Dermis microvascular lymphatic vessel endothelial cell (primary cell): Measurements from ENCODE around the gene RHOC. TPM values are rescaled to one million over a fixed set of nuclear protein-coding genes. Genes with fewer than 3 reads are reported as not detected.

ENCODE experiments used
- DNase-seq, 2 donors: peaks; one replicate each; pipeline versions ENCODE4 v3.0.0 to v3.0.0-alpha.2; 2010; ENCODE audit warnings: low read depth in 2 of 2
- total RNA-seq: library from RNA; depleted of rRNA; stranded (reverse); fragments of >200 nt; gene quantifications from 2 replicates; pipeline ENCODE4 v1.2.1, GENCODE V29; 2014

Gene RHOC
- total RNA-seq, 1 donor from 2014 or later, result 559 TPM

DNA sequence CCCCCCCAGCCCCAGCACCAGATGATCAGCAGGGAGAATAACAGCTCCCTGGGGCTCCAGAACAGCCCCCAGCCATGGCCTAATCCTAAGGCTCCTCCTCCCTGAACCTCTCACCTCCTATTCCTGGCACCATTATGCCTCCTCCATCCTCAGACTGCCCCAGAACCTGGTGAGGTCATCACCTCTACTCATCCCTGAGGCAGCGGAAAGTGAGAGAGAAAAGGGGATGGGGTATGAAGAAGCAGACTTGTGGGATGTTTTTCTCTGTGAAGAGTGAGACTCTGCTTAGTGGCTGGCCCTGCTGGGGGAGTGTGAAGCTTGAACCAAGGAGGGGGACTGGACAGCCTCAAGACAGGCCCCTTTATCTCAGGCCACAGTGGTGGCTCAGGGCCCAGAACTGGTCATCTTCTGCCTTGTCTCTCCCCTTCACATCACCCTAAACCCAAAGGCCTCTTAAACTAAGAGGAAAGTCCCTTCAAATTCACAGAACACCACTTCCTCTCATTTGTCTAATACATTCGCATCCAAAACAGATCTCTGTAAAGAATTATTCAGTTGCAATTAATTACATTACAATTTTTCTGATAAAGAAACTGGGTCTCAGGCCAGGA, 10.4 kb upstream of the RHOC start:
- DNase-seq, result no peak

DNA sequence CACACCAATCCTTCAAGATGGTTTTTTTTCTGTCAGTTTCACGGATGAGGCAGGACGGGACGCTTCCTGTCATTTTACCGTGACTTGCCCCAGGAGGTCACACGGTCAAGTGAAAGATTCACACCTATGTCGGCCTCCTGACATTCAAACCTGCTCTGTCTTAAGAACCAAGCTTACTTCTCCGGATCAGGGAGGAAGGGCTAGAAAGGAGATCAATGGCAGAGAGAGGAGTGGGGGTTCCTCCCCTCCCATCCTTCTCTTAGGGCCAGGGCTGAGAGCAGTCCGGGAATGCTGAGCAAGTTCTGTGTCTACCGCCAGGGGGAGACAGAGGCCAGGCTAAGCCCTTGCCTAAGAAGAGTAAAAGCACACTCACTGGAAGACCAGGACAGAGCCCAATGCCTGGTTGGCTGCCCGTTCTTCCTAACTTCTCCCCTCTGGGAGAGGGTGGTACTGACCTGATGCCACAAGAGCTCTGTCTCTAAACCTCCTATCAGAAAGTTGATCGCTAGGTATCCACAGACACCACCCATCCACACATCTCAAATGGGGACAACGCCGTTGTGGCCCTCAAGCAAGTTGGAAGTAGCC, 9.3 kb upstream of the RHOC start:
- DNase-seq, result peak; percentile 84 to 93

DNA sequence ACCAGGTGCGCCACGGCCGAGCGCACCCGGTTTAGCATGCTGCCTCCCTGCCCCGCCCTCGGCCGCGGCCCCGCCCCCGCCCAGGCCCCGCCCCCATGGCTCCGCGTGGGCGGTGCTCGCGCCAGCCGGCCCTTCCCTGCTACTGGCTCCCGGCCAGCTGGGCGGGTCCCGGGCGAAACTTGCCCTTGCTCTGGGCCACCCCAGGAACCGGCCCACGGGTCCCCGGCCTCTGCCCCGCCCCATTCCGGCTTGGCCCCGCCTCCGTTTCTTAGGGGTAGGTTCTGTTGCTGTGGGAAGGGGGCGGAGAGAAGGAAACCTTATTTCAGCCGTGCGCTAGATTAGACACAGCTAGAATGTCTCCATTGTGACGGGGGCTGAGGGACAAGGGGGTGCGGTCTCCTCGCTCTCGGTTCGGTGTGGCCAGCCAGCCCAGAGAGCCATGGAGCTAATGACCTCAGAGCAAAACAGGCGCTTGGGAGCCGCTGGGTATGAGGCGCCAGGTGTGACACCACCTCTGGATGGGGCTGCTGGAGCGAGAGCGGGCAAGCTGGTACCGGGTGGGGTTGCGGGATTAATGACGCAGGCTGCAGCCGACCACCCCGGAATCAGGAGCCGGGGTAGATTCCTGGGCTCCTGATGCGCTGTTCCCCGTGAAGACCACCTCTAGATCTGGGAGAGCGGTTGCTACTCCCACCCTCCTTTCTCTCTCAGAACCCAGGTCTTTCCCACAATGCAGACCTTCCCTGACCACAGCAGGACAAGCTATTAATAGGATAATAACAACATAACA, 8.5 kb upstream of the RHOC start, which contains the start of gene PPM1J:
Gene PPM1J (minus strand): TSS at position 69 of the 790 bp plus-strand sequence. CDS start 31 bp downstream, at position 38.
- DNase-seq, result peak in 1 of 2 donors; percentile 95

DNA sequence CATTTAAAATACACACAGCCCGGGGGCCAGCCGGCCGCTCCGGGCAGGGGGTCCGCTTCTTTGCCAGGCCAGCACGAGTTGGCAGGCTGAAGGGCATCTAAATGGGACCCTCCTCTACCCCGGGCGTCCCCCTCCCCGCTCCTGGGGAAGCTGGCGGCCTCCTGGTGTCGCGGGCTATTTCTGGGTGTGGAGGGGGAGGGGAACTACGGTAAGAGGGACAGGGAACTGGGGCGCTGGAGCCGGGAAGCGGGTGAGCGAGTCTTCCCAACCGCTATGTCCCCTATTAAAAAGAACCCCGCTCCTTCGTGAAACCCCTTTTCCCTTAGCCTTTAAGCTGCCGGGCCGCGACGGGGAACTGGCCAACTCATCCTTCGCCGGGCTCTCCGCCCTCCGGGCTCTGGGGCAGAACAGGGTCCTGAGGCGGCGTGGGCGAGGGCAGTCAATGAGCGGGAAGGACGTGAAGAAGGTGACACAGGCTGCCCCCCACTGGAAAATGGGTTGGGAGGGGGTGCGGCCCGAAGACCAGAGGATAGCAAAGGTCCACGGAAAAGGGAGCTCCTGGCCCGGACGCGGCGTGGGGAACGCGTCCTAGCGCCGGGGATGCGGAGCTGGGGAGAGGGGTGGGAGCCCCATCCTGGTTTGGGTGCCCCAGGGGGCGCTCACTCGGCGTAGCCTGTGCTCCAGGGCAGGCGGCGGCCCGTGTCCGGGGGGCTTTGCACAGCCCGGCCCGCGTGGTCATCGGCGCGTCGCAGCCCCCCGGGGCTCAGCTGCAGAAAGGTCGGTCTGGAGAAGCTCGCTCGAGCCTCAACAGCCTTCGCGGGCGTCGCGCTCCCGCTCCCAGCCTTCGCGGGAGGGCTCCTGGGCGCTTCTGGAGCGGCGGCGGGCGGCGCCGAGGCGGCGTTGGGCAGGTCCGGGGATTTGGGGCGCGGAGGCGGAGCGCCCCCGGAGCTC, 7.7 kb upstream of the RHOC start:
- DNase-seq, result no peak

DNA sequence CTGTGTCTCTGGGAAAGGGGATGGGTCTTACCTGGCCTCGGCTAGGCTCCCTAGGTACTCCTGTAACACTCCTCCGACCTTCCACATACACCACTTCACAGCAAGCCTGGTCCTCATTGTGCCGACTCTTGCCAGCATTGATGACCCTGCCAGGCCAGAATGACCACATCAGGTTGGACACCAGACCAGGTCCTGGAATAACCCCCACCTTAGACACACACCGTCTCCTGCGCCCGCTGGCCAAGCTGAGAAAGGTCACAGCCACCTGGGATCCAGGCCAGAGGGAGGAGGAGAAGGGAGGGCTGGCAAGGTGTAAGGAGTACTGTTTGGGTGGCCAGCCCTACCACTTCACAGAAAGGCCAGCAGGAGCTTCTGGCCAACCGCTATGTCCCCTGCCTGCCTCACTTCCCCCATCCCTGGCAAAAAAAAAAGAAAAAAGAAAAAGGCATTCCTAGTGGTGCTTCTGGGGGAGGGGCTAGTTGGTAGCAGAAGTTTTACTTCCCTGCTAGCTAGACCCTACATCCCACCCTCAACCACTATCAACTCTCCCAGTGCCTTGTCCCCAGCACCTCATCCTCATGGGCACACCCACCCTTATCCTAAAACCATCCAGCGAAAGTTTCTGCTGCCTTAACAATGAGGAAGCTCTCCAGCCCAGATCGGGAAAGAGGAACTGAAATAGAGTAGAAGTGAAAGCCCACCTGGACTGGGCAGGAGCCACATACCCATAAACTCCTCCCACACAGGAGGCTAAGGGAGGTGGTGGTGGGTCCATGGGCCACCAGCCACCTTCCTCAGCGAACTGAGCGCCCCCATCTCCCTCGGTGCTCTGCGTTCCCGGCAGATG, 6.8 kb upstream of the RHOC start:
- DNase-seq, result no peak

DNA sequence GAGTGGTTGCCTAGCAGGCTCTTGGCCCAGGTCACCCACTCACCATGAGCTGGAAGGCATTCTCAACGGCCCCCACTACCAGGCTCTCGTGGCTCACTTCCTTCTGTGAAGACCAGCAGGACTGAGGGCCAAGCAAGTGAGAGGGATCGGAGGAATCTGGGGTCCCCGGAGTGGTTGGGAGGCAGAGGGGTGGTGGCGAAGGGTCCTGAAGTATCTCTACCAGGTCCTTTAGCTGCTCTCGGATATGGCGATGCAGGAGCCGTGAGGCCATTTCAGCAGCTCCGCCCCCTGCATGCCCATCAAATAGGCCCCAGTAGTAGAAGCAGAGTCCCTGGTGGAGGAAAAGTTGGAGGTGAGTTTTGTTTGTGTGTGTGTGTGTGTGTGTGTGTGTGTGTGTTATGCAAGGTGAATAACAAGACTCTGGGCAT, 5.8 kb upstream of the RHOC start:
- DNase-seq, result no peak

DNA sequence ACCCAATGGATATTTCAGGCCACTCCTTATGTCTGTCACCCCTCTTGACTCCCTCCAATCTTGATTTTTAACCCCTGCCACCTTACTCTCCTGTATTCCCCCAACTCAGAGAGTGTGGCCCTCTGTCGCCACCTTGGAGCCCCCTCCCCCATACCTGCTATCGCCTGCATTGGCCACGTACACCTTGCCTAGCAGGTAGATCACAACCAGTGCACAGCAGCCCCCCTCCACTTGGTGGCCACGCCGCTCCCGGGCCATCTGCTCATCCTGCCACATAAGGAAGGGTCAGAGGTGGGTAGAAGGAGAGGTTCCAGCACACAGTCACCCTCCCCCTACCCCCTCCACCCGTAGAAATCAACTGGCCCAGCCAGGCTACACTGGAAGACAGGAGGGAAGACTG, 5.3 kb upstream of the RHOC start:
- DNase-seq, result no peak

DNA sequence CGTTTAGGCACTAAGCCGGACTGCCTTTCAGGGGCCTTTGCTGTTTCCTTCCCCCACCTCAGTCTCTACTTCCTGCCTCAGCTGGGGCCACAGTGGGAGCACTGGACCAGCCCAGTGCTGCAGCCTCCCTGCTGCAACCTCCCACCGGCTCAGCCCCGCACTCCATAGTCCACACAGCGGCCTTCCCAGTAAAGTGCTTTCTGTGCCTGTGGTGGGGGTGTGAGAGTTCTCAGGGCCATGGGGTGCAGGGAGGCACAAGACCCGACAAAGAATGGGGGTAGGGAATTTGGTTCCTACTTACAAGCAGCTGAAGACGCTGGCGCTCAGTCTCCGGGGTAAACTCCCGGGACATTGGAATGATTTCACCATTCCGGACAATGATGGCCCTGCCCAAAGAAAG, 4.7 kb upstream of the RHOC start:
- no peak for DNase-seq

DNA sequence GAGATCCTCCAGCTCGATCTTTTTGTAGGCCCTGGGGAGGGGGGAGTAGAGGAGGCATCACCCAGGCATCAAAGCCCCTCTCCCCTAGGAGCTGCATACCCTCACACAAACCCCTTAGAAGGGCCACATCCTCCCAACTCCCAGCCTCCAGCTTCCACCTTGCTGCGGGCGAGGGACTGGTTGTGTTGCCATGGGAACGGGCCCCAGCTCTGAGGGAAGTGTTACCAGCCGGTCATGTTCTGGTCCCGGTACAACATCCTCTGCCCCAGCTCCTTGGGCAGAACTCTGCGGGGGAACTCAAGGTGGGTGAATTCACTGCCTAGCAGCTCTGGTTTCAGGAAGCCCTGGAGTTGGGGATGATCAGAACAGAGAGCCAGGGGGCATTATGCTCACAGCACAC, 4.1 kb upstream of the RHOC start:
- no peak for DNase-seq

DNA sequence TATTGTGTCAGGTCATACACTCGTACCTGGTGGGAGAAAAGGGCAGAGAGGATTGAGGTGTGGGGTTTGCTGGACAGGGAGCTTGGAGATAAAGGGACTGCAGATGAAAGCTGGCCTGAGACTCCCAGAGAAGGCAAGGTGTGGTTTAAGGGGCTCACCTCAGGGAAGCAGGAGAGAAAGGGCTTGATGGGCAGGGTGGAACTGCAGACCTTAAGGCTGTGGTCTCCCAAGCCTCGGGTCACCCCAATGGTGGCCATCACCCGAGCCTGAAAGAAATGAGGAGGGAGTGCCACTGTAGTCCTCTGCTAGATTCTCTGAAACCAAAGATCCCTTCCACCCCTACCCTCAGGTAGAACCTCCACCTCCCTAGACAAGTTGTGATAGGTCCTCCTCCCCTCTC, 3.7 kb upstream of the RHOC start:
- DNase-seq, result no peak

DNA sequence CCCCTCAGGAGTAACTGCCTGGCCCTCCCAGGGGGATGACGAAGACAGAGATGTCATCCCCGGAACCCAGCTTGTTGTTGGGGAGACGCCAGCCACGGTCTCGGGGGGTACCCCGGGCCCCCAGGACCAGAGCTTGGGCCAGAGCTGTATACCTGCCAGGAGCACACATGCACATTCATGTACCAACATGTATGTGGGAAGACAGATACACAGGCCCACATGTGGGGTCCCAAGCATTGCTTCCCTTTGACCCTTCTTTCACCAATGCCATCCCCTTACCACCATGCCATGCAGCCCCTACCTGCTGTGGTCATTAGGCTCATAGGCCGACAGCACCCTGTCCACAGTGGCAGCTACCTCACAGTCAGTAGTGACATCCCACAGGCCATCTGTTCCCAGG, 3.2 kb upstream of the RHOC start:
- no peak for DNase-seq

DNA sequence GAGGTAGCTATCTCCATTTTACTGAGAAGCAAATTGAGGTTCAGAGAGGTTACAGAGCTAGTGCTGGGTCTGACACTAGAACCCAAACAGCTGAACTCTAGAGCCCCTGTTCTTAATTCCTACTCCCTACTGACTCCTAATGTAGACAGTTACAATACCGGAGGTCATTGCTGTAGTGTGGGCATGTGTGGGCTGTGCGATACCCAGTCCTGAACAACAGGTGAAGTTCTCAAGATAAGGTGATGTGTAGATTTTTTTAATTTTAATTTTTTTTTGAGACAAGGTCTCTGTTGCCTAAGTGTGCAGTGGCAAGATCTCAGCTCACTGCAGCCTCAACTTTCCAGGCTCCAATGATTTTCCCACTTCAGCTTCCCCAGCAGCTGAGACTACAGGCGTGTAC, 1.6 kb upstream of the RHOC start:
- DNase-seq, result no peak

DNA sequence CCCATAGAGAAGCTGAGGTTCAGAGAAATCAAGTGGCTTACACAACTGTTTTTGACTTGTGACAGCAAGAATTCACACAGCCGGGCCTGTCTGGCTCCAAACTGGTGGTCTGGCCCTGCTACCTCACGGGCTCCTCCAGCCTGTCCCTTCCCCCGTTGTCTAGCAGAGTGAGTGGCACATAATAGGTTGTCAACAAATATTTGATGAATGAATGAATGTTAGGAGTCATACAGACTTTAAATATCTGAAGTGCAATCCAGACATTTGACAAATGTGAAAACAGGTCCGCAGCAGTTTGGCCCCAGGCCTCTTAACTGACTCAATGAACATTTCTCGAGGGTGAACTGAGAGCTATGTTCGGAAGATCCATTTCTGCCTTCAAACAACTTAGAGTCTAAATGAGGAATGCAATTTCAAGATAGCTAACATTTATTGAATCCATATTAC, 1.1 kb upstream of the RHOC start:
- no peak for DNase-seq

DNA sequence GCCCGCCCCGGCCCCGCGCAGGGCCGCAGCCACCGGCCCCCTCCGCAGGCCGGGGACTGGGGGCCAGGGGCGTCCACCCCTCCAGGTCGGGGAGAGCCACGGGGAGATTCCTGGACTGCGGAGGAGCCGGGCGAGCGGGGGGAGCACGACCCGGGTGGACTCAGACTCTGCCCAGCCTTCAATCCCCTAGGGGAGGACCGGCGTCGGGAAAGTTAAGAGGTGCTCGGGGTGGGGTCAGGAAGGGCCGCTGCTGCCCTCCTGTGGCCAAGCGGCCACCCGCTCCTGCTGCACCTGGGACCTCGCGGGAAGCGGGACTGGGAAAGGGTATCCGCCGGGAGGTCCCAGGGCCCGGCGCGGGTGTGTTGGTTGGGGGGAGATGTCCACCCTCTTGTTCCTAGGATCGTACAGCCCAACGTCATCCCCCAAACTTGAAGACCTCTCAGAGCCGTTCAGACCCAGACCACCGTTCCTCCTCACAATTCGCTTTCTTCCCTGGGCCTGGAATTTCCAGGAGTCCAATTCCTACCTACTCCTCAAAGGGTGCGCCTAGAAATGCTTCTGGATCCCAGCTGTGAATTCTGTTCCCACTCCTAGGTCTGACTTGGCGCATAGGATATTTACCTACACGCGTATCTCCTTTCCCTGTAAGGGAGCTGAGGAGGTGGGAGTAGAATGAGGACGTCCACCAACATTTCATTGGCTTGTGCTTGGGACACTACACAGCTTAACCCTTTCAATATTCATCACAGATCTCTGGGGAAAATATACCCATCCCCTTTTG, 484 bp upstream of the RHOC start:
- DNase-seq, result peak; percentile 68 to 90

DNA sequence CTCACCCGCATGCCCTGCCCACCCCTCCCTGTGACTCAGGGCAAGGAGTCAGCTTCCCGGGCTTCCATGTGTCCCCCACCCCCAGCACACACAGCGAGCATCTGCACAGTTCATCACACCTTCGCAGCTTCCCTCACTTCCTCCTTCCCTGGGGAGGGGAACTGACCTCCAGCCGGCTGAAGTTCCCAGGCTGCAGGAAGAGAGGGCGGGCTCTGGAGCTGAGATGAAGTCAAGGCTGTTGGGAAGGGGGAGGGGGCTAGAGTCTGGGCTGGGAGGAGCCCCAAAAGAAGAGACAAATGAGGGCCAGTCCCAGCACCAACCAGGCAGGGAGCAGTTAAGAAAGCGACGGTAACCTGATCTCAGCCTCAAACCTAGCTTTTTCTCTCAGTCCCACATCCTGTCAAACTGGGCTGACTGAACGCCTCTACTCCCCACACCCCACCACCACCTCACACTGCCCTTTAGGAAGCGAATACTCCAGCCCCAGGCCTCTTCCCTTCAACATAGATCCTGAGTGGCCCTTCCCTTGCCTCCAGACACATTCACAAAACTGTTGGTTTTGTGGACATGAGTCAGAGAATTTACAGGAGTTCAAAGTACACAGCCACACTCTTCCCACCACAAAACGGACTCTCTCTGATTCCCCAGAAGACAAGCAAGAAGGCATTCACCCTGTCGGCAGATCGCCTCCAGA, 1.8 kb downstream of the RHOC start:
- peak in 1 of 2 donors; percentile 97 for DNase-seq

DNA sequence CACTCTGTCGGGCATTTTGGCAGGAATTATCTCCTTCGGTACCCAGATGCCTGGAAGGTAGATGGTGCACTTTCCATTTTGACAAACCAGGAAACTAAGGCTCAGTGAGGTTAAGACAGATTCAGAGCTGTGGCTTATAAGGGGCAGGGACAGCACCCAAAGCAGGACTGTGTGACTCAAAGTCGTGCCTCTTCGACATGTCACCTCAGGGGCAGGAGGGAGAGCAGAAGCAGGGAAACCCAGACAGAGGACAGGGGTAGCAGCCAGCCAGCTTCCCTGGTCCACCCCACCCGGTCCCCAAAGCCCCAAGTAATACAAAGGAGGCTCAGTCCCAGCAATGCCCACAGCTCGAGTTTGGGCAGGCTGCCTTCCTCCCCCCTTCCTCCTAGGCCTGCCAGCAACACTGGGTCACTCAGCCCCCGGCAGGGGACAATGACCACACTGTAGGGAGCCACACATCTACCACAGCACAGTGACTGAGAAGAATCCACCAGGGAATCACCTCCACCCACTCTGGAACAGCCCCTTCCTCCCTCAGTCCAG, 2.5 kb downstream of the RHOC start:
- no peak for DNase-seq

DNA sequence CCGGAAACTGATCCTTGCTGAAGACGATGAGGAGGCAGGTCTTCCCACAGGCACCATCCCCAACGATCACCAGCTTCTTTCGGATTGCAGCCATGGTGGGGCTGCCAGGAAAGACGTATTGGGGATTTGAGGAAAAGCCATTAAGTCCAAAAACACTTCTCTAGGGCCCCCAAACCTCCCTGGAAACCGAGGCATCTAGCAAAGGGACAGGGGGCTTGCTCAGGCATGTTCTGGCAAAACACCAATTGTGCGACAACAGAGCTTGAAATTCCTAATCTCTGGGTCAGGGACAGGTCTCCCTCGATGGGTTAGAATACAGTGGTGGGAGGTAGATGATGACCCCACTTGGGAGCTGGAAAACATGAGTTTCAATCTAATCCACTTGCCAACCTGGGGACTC, 3.2 kb downstream of the RHOC start:
- DNase-seq, result no peak

DNA sequence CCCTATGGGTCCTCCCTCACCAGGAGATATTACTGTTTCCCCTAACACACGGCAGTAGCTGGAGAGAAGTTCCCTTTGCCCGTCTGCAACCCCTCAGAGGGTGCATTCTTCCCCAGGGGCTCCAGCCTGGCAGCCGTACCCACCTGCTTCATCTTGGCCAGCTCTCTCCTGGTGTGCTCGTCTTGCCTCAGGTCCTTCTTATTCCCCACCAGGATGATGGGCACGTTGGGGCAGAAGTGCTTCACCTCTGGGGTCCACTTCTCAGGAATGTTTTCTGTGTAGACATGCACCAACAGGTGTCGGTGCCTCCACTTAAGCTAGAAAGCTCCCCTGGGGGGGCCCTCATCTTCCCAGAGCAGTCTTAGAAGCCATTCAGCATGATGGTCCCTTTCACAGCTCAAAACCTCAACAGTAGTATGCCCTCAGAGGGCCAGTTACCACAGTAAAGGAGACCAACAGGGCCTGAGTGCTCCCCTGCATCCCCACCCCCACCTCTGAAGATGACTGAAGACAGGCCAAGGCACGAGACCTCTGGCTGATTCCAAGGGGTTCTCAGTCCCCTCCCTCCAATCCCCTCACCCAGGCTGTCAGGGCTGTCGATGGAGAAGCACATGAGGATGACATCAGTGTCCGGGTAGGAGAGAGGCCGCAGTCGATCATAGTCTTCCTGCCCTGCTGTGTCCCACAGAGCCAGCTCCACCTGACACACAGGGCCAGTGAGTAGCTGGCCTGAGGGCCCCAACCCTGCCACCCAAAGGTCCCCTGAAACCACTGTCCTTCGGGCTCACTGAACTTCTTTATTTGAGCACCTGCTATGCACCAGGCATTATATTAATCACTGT, 4.3 kb downstream of the RHOC start:
- DNase-seq, result no peak
